ENCODE data around the gene SNRPE. TPM values are rescaled to one million over a fixed set of nuclear protein-coding genes. Genes with fewer than 3 reads are reported as not detected.

SNRPE gene
- total RNA-seq, 1 experiment from 2014 or later, result 176 TPM

DNA sequence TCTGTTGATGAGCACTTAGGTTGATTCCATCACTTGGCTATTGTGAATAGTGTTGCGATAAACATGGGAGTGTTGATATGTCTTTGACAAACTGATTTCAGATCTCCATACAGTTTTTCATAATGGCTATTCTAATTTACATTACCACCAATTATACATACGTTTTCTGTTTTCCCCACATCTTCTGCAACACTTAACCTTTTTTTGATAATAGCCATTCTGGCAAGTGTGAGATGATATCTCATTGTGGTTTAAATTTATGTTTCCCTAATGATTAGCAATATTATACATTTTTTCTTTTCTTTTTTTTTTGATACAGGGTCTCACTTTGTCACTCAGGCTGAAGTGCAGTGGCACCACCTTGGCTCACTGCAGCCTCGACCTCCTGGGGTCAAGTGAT lies 17.0 kb downstream of the SNRPE start:
- no peak for DNase-seq (ENCODE audit: low read depth)

DNA sequence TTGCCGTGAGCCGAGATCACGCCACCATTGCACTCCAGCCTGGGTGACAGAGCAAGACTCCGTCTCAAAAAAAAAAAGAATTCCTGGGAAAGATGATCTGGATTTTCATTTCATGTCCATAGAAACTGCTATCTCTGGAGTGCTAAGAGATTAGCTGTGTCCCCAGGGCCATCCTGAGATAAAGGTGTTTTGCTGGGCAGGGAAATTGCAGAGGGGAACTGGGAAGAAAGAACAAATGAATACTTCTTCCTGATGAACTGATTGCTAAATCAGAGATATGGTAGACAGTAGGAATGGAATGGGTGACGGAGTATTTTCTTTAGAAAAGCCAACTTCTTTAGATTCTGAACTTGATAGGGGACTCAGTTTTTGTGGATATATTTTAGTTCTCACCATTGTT lies 19.2 kb downstream of the SNRPE start:
- DNase-seq (ENCODE audit: low read depth), result no peak

DNA sequence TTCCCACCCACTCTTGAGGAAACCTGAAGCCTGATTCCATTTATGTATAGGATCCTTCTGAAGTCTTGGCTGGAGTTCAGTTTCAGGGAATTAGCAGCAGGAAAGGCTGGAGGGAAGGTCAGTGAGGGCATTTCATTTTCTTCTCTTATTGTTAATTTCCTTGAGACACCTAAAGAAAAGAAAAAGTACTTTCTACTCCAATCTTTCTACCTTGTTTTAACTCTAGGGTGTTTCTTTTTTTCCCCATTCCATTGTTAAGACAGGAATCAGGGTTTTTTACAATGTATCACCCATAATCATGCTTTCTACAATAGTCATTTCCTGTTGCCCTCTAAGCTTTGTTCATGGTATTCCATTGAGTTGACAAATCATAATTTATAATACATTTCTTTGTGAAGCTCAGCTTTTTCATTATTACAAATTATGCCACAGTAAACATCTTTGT lies 27.4 kb downstream of the SNRPE start:
- peak; percentile 84 for DNase-seq (ENCODE audit: low read depth)

- no peak for DNase-seq (ENCODE audit: low read depth)
Measured at GRCh38 chr1:203891950-203892349, 30.6 kb downstream of the SNRPE start.

DNA sequence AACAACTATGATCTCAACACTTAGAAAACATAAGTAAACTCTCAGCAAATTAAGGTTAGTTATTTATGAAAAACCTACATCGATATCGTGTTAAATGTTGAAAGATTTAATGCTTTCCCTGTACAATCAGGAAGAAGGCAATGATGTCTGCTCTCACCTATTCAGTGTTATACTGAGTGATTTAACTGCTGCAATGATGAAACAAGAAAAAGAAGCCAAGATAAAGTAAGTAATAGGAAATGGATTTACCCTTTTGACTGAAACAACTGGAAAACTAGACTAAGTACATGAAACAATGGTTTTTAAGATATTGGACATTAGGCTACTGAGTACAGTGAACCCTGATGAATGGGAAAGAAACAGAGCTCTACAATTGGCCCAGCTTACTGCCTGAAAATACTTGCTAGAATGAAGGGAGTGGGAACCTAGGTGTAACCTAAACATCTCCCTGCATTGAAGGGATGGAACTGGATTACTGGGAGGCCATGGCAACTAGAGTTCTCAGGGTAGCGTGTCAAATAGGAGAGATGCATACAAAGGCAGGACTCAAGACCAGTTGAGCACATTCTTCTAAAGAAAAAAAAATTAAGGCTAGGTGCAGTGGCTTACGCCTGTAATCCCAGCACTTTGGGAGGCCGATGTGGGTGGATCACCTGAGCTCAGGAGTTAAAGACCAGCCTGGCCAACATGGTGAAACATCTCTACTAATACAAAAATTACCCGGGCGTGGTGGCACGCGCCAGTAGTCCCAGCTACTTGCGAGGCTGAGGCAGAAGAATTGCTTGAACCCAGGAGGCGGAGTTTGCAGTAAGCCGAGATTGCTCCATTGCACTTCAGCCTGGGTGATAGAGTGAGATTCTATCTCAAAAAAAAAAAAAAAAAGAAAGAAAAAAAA lies 37.3 kb downstream of the SNRPE start:
- no peak for DNase-seq (ENCODE audit: low read depth)

- no peak for DNase-seq (ENCODE audit: low read depth)
Measured at GRCh38 chr1:203899353-203899716, 37.9 kb downstream of the SNRPE start.

DNA sequence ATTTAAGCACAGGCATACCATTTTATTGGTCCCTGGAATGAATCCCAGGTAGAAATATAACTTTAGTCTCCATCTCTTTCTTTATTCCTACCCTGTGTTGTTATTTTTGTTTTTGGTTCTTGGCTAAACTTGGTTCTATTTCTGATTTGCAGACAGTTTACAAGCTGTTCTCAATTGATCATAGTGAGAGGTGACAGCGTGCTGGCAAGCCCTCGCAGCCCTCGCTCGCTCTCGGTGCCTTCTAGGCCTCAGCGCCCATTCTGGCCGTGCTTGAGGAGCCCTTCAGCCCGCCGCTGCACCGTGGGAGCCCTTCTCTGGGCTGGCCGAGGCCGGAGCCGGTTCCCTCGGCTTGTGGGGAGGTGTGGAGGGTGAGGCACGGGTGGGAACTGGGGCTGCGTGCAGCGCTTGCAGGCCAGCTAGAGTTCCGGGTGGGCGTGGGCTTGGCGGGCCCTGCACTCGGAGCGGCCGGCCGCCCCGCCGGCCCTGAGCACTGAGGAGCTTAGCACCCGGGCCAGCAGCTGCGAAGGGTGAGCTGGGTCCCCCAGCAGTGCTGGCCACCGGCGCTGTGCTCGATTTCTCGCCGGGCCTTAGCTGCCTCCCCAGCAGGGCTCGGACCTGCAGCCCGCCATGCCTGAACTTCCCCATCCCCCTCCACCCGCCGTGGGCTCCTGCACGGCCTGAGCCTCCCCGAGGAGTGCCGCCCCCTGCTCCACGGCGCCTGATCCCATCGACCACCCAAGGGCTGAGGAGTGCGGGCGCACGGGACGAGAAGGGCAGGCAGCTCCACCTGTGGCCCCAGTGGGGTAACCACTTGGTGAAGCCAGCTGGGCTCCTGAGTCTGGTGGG lies 38.7 kb downstream of the SNRPE start:
- no peak for DNase-seq (ENCODE audit: low read depth)

DNA sequence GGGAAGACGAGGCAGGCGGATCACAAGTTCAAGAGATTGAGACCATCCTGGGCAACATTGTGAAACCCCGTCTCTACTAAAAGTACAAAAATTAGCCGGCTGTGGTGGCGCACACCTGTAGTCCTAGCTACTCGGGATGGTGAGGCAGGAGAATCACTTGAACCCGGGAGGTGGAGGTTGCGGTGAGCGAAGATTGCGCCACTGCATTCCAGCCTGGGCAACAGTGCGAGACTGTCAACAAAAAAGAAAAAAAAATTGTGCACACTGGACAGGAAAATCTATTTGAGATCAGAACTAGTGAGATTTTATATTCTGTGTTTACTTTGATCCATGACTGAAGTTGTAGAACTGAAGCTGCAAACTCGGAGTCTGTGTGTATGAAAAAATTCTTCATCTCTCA lies 40.2 kb downstream of the SNRPE start:
- DNase-seq (ENCODE audit: low read depth), result no peak

DNA sequence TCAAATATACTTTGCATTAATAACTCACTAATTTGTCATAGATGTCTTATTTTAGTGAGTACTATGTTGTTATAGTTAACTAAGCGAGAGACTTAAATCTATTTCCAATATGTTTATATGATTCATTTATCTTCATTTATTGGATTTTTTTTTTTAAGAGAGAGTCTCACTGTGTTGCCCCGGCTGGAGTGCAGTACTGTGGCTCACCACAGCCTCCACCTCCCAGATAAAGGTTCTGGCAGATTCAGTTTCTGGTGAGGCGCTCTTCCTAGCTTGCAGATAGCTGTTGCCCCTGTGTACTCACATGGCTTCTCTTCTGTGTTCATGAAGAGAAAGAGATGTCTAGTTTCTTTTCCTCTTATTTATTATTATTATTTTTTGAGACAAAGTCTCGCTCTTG lies 43.9 kb downstream of the SNRPE start:
- DNase-seq (ENCODE audit: low read depth), result no peak

- DNase-seq (ENCODE audit: low read depth), result peak; percentile 92
Measured at GRCh38 chr1:203906932-203907331, 45.5 kb downstream of the SNRPE start.

DNA sequence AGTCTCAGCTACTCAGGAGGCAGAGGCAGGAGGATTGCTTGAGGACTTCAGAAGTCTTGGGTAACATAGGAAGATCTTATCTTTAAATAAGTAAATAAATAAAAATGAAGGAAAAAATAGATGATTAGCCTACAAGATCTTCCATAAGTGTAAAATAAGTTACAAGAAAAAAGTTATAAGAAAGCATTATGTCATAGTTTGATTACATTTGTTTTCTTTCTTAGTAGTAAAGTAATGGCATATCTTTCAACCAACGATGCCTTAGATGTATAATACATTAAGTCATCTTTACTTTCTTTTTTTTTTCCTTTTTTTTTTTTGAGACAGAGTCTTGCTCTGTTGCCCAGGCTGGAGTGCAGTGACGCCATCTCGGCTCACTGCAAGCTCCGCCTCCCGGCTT lies 46.5 kb downstream of the SNRPE start:
- DNase-seq (ENCODE audit: low read depth), result no peak

DNA sequence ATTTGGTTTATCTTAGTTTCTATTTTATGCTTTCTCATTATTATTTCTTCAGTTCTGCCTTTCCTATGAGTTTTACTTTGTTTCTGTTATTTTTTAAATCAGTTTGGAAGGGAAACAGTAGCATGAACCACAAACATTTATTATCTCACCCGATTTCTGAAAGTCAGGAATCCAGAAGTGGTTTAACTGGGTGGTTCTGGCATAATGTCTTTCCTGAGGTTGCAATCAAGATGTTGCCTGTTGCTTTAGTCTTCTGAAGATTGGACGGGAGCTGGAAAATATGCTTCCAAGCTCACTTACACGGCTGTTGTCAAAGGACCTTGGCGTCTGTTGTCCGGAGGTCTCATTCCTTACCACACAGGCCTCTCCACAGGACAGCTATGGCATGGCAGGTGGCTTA lies 50.4 kb downstream of the SNRPE start:
- no peak for DNase-seq (ENCODE audit: low read depth)

GRCh38 chr1:203913073-203913521 lies 51.7 kb downstream of the SNRPE start:
- DNase-seq (ENCODE audit: low read depth), result no peak

DNA sequence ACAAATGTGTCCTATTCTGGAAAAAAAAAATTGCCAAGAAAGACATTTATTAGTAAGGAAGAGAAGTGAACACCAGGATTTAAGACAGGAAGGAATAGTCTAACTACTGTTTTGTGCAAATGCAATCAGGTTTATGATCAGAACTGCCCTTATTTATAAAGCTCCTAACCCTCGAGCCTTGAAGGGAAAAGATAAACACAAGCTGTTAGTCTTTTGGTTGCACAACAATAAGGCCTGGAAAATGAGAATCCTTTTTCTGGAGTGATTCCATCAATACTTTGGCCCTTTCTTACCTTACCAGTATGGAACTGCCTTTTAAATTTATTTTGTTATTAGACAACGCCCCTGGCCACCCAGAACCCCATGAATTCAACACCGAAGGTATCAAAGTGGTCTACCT lies 52.9 kb downstream of the SNRPE start:
- DNase-seq (ENCODE audit: low read depth), result no peak

- DNase-seq (ENCODE audit: low read depth), result peak; percentile 44
Measured at GRCh38 chr1:203915811-203916210, 54.4 kb downstream of the SNRPE start.

GRCh38 chr1:203916756-203917155 lies 55.4 kb downstream of the SNRPE start:
- no peak for DNase-seq (ENCODE audit: low read depth)

Small RNA genes within 50 kb of the gene (small RNA-seq; reads per million reads assigned to genes)
- not detected for gene HSPE1P6

Other genes with a start within 250 kb of the SNRPE start
- gene ATP2B4, start 234.8 kb upstream of the SNRPE start, total RNA-seq (2014; rRNA removed; shearing (Covaris generic)), result 10.7 and 15.8 TPM in 2 replicates
- gene LAX1, start 96.4 kb upstream of the SNRPE start, total RNA-seq (2014; rRNA removed; shearing (Covaris generic)), result 0.20 TPM in 1 of 2 replicates, not detected in the other
- gene ZBED6, start 66.0 kb upstream of the SNRPE start, total RNA-seq (2014; rRNA removed; shearing (Covaris generic)), result 3.2 and 8.1 TPM in 2 replicates
- 45.6 and 49.7 TPM in 2 replicates for gene ZC3H11A, start 66.0 kb upstream of the SNRPE start, total RNA-seq (2014; rRNA removed; shearing (Covaris generic))
- gene SOX13, start 211.5 kb downstream of the SNRPE start, total RNA-seq (2014; rRNA removed; shearing (Covaris generic)), result 7.4 and 7.9 TPM in 2 replicates